Measurements from ENCODE around the gene KCNH2.
"Not testable (repeated sequence)": the region's sequence is repeated elsewhere in the genome, so short reads cannot be mapped to it uniquely, and the experiment has no call there.

DNA sequence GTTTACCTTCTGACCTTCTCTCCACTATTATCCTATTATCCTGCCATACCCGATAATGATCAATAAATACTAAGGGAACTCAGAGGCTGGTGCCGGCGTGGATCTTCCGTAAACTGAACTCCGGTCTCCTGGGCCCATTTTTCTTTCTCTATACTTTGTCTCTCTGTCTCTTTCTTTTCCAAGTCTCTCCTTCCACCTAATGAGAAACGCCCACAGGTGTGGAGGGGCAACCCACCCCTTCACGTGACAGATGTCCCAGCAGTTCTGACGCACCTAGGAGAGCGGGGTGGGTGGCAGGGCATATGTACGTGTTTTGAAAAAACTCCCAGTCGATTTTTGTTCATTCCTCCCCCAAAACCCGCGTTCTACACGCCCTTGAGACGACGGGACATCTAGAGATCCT, 49.6 kb upstream of the KCNH2 start:
- TF ChIP-seq POLR2A (IDR thresholded peaks at IDR 0.05; ENCODE audit: low read depth, low read length); TAF1 (IDR thresholded peaks at IDR 0.05; ENCODE audit: borderline replicate concordance, low read depth, low read length); POLR2AphosphoS5 (IDR thresholded peaks at IDR 0.05; ENCODE audit: low read depth, low read length): not testable (repeated sequence)

Data from GM12892 (cell line).